GM12892 (cell line): ENCODE results near the gene PRR20G.

ENCODE experiments used
- POLR2A ChIP-seq: IDR thresholded peaks from 2 replicates; pipeline ENCODE4 v1.6.1; 2011; ENCODE audit warnings: low read depth, low read length, control low read depth
- POLR2AphosphoS5 ChIP-seq: IDR thresholded peaks from 2 replicates; pipeline ENCODE4 v1.6.1; 2011; ENCODE audit warnings: low read depth, low read length, control low read depth

GRCh38 chr3:127330385-127330784 lies 42.5 kb upstream of the PRR20G start:
- TF ChIP-seq POLR2AphosphoS5 (no peak), POLR2A (no peak)
